ENCODE results near the gene CCDC8. TPM values are rescaled to one million over a fixed set of nuclear protein-coding genes. Genes with fewer than 3 reads are reported as not detected.

CCDC8 gene
- total RNA-seq, 4 donors from 2014 or later: 0.70 to 2.5 (median 0.90) TPM

DNA sequence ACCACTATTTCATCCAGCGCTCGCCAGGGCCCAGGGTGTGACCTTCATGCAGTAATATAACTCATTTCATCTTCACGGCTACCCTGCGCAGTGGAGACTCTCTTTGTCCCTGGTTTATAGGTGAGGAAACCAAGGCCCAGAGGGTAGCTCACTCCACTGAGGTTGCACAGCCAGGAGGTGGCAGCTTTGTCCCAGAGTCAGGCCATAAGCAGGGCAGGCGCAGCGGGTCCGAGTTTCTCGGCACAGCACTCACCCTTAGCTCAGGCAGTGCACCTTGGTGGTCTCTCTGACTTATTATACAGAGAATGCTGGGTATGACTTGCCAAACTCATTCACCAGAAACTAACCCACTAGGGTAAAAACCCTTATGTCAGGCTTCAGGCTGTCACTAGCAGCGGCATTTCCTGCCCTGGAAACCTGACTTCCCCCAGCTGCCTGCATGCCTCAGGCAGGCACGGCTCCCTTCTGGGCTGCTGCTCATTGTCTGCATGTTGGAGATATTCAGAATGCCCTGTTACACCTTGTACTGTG is 41.9 kb downstream of the CCDC8 start:
- peaks cover 0 to 27% (median 0%) of the 10 kb centered on the region in 3 donors for H3K36me3 ChIP-seq

DNA sequence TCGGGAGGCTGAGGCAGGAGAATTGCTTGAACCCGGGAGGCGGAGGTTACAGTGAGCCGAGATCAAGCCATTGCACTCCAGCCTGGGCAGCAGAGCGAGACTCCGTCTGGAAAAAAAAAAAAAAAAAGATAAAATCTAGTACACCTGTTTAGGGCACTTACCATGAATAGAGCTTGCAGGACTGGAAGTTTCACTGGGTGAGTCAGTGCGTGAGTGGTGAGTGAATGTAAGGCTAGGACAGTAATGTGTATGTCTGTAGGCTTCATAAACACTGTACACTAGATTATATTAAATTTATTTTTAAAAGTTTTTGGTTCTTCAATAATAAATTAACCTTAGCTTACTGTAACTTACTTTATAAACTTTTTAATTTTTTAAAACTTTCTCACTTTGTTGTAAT is 43.5 kb downstream of the CCDC8 start:
- Histone ChIP-seq H3K4me3 (no peak overlapping the region), H3K36me3 (peaks cover 0 to 32% (median 0%) of the 10 kb centered on the region in 3 donors), H3K27me3 (no peaks in the 10 kb centered on the region), H3K9me3 (no peaks in the 10 kb centered on the region), H3K27ac (no peak overlapping the region), H3K4me1 (peaks cover 0 to 19% (median 0%) of the 10 kb centered on the region in 4 donors)
- no peak for TF ChIP-seq POLR2A (IDR thresholded peaks at IDR 0.05)
- TF ChIP-seq, protein P1, sequence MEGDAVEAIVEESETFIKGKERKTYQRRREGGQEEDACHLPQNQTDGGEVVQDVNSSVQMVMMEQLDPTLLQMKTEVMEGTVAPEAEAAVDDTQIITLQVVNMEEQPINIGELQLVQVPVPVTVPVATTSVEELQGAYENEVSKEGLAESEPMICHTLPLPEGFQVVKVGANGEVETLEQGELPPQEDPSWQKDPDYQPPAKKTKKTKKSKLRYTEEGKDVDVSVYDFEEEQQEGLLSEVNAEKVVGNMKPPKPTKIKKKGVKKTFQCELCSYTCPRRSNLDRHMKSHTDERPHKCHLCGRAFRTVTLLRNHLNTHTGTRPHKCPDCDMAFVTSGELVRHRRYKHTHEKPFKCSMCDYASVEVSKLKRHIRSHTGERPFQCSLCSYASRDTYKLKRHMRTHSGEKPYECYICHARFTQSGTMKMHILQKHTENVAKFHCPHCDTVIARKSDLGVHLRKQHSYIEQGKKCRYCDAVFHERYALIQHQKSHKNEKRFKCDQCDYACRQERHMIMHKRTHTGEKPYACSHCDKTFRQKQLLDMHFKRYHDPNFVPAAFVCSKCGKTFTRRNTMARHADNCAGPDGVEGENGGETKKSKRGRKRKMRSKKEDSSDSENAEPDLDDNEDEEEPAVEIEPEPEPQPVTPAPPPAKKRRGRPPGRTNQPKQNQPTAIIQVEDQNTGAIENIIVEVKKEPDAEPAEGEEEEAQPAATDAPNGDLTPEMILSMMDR (IDR thresholded peaks at IDR 0.05): no peak
- no peak for DNase-seq

More for the DNA sequence above, 41.9 kb downstream of the CCDC8 start:
- Histone ChIP-seq H3K27ac (no peak overlapping the region), H3K4me1 (peaks cover 0 to 19% (median 0%) of the 10 kb centered on the region in 4 donors), H3K9me3 (no peaks in the 10 kb centered on the region), H3K27me3 (no peaks in the 10 kb centered on the region), H3K4me3 (no peak overlapping the region)
- peak in 1 of 3 donors; percentile 33 for DNase-seq
- TF ChIP-seq POLR2A (IDR thresholded peaks at IDR 0.05): no peak
- TF ChIP-seq, protein P1 (IDR thresholded peaks at IDR 0.05): no peak

DNA sequence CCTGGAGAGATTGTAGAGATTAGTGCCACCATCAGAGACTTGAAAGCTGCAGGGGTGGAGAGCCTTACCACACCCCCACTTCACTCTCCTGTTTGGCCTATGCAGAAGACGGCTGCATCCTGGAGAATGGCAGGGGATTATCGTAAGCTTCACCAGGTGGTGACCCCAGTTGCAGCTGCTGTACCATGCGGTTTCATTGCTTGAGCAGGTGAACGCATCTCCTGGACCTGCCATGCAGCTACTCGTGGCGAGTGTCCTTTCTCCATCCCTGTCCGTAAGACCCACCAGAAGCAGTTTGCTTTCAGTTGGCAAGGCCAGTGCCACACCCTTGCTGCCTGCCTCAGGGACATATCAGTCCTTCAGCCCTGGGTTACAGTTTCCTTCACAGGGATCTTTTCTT is 45.2 kb downstream of the CCDC8 start:
- DNase-seq: no peak
- Histone ChIP-seq H3K9me3 (no peaks in the 10 kb centered on the region), H3K4me1 (peaks cover 0 to 6% (median 0%) of the 10 kb centered on the region in 4 donors), H3K27ac (no peak overlapping the region), H3K27me3 (no peaks in the 10 kb centered on the region), H3K36me3 (peaks cover 0 to 43% (median 0%) of the 10 kb centered on the region in 3 donors), H3K4me3 (no peak overlapping the region)
- TF ChIP-seq POLR2A (IDR thresholded peaks at IDR 0.05): no peak
- TF ChIP-seq, protein P1 (IDR thresholded peaks at IDR 0.05): no peak

DNA sequence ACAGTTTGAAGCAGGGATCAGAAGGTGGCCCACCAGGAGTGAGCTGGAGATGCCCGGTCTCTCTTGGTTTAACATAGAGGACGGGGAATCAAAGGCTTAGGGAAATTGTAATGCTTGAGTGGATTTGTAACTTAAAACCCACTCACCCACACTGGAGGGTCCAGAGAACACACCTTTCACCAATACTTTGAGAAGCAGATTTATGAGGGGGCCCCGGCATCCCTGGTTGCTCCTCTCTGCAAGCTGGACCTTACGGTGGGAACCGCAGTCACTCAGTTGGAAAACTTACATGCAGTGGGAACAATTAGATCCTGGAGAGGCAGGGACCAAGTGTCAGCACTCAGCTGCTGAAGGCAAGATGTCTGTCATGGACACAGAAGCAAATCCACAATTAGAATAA is 45.9 kb downstream of the CCDC8 start:
- no peak for DNase-seq

DNA sequence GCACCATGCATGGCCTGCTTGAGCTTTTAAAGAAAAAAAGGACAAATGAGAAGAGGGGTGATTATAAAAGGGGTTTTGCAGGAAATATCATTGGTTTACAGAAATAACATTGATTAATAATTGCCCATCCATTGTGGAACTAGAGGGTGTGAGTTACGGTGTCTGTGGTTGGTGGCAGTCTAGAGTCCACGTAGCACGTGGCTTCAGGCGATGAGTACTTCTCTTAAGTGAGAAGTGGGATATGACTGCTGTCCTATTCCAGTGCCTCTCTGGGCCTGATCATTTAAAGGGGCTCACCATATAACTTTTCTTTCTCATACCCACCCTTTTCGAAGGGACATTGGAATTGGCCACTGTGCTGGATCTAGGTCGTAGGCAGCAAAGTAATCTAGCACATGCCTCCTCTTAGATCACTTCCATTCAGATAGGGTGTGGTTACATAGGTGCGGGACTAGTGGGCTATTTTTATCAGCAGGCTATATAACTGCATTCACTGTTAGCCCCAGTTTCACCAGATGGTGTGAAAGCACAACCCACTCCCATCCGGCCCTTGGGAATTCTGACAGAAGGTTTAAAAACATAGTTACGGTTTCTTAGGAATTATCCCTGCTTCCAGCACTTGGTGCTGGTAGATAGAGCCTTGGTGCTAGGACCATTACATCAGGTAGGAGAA is 46.6 kb downstream of the CCDC8 start:
- no peak for TF ChIP-seq POLR2A (IDR thresholded peaks at IDR 0.05)
- TF ChIP-seq, protein P1 (IDR thresholded peaks at IDR 0.05): no peak
- H3K4me1 ChIP-seq: no peaks in the 10 kb centered on the region
- H3K27me3 ChIP-seq: no peaks in the 10 kb centered on the region
- H3K36me3 ChIP-seq: peaks cover 0 to 43% (median 0%) of the 10 kb centered on the region in 3 donors
- no peak overlapping the region for H3K4me3 ChIP-seq
- no peak overlapping the region for H3K27ac ChIP-seq
- no peaks in the 10 kb centered on the region for H3K9me3 ChIP-seq
- DNase-seq: no peak

More for the DNA sequence above, 45.9 kb downstream of the CCDC8 start:
- no peaks in the 10 kb centered on the region for H3K27me3 ChIP-seq
- peaks cover 0 to 43% (median 0%) of the 10 kb centered on the region in 3 donors for H3K36me3 ChIP-seq
- H3K4me1 ChIP-seq: no peaks in the 10 kb centered on the region
- no peak for TF ChIP-seq POLR2A (IDR thresholded peaks at IDR 0.05)
- TF ChIP-seq, protein P1 (IDR thresholded peaks at IDR 0.05): no peak
- no peaks in the 10 kb centered on the region for H3K9me3 ChIP-seq
- no peak overlapping the region for H3K27ac ChIP-seq
- no peak overlapping the region for H3K4me3 ChIP-seq
